ENCODE results near the gene FRZB. TPM values are rescaled to one million over a fixed set of nuclear protein-coding genes. Genes with fewer than 3 reads are reported as not detected.

The FRZB gene
- total RNA-seq, 1 donor from 2014 or later: 0.17 TPM

- DNase-seq (ENCODE audit: low read depth): no peak
- Histone ChIP-seq H3K27me3 (ENCODE audit: control insufficient read depth, insufficient read depth, low read length) (no peaks in the 10 kb centered on the region), H3K36me3 (ENCODE audit: control insufficient read depth, insufficient read depth, low read length) (no peaks in the 10 kb centered on the region), H3K4me3 (ENCODE audit: low read depth, low read length) (no peak overlapping the region)
- TF ChIP-seq, protein P1, sequence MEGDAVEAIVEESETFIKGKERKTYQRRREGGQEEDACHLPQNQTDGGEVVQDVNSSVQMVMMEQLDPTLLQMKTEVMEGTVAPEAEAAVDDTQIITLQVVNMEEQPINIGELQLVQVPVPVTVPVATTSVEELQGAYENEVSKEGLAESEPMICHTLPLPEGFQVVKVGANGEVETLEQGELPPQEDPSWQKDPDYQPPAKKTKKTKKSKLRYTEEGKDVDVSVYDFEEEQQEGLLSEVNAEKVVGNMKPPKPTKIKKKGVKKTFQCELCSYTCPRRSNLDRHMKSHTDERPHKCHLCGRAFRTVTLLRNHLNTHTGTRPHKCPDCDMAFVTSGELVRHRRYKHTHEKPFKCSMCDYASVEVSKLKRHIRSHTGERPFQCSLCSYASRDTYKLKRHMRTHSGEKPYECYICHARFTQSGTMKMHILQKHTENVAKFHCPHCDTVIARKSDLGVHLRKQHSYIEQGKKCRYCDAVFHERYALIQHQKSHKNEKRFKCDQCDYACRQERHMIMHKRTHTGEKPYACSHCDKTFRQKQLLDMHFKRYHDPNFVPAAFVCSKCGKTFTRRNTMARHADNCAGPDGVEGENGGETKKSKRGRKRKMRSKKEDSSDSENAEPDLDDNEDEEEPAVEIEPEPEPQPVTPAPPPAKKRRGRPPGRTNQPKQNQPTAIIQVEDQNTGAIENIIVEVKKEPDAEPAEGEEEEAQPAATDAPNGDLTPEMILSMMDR (IDR thresholded peaks at IDR 0.05; ENCODE audit: insufficient read depth, low read length, poor library complexity, severe bottlenecking): no peak
These were observed 42.2 kb downstream of the FRZB start for GRCh38 chr2:182824056-182824766.

DNA sequence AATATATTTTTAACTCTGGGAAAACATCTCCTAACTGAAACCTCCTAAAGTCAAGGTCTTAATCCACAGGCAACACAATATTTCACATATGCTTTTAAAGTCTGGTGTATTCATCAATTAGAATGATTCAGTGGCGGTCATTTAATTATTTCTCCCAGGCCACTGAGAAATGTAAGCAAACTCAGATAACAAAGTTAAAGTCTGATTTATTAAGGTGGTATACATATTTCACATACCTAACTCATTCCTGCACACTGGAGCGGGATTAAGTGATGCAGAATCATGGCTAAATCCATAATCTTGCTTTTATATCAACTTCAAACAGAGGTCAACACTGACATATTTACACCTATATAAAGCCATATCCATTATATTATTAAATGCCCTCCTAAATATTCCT, 43.7 kb downstream of the FRZB start:
- no peaks in the 10 kb centered on the region for H3K27me3 ChIP-seq (ENCODE audit: control insufficient read depth, insufficient read depth, low read length)
- TF ChIP-seq, protein P1 (IDR thresholded peaks at IDR 0.05; ENCODE audit: insufficient read depth, low read length, poor library complexity, severe bottlenecking): no peak

DNA sequence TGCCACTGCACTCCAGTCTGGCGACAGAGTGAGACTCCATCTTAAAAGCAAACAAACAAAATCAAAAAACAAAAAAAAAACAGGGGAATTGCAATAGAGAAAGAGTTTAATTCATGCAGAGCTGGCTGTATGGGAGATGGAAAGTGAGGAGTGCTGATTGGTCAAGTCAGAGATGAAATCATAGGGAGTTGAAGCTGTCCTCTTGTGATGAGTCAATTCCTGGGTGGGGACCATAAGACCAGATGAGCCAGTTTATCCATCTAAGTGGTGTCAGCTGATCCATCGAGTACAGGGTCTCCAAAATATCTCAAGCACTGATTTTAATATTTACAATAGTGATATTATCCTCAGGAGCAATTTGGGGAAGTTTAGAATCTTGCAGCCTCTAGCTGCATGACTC, 45.3 kb downstream of the FRZB start:
- Histone ChIP-seq H3K36me3 (ENCODE audit: control insufficient read depth, insufficient read depth, low read length) (no peaks in the 10 kb centered on the region), H3K4me3 (ENCODE audit: low read depth, low read length) (no peak overlapping the region), H3K27me3 (ENCODE audit: control insufficient read depth, insufficient read depth, low read length) (no peaks in the 10 kb centered on the region)
- TF ChIP-seq, protein P1 (IDR thresholded peaks at IDR 0.05; ENCODE audit: insufficient read depth, low read length, poor library complexity, severe bottlenecking): no peak
- DNase-seq (ENCODE audit: low read depth): no peak

More for the DNA sequence above, 43.7 kb downstream of the FRZB start:
- Histone ChIP-seq H3K36me3 (ENCODE audit: control insufficient read depth, insufficient read depth, low read length) (no peaks in the 10 kb centered on the region), H3K4me3 (ENCODE audit: low read depth, low read length) (no peak overlapping the region)
- no peak for DNase-seq (ENCODE audit: low read depth)

- Histone ChIP-seq H3K4me3 (ENCODE audit: low read depth, low read length) (no peak overlapping the region), H3K27me3 (ENCODE audit: control insufficient read depth, insufficient read depth, low read length) (no peaks in the 10 kb centered on the region), H3K36me3 (ENCODE audit: control insufficient read depth, insufficient read depth, low read length) (no peaks in the 10 kb centered on the region)
- DNase-seq (ENCODE audit: low read depth): no peak
- TF ChIP-seq, protein P1 (IDR thresholded peaks at IDR 0.05; ENCODE audit: insufficient read depth, low read length, poor library complexity, severe bottlenecking): no peak
These were observed 47.0 kb downstream of the FRZB start for GRCh38 chr2:182819412-182819811.

- no peaks in the 10 kb centered on the region for H3K27me3 ChIP-seq (ENCODE audit: control insufficient read depth, insufficient read depth, low read length)
- no peaks in the 10 kb centered on the region for H3K36me3 ChIP-seq (ENCODE audit: control insufficient read depth, insufficient read depth, low read length)
- no peak overlapping the region for H3K4me3 ChIP-seq (ENCODE audit: low read depth, low read length)
- TF ChIP-seq, protein P1 (IDR thresholded peaks at IDR 0.05; ENCODE audit: insufficient read depth, low read length, poor library complexity, severe bottlenecking): no peak
- DNase-seq (ENCODE audit: low read depth): no peak
These were observed 47.5 kb downstream of the FRZB start for GRCh38 chr2:182818925-182819324.

GRCh38 chr2:182818501-182818900, 47.9 kb downstream of the FRZB start:
- DNase-seq (ENCODE audit: low read depth): no peak
- H3K36me3 ChIP-seq (ENCODE audit: control insufficient read depth, insufficient read depth, low read length): no peaks in the 10 kb centered on the region
- H3K27me3 ChIP-seq (ENCODE audit: control insufficient read depth, insufficient read depth, low read length): no peaks in the 10 kb centered on the region
- TF ChIP-seq, protein P1 (IDR thresholded peaks at IDR 0.05; ENCODE audit: insufficient read depth, low read length, poor library complexity, severe bottlenecking): no peak
- no peak overlapping the region for H3K4me3 ChIP-seq (ENCODE audit: low read depth, low read length)
